ENCODE data around the gene TCF19.

DNA sequence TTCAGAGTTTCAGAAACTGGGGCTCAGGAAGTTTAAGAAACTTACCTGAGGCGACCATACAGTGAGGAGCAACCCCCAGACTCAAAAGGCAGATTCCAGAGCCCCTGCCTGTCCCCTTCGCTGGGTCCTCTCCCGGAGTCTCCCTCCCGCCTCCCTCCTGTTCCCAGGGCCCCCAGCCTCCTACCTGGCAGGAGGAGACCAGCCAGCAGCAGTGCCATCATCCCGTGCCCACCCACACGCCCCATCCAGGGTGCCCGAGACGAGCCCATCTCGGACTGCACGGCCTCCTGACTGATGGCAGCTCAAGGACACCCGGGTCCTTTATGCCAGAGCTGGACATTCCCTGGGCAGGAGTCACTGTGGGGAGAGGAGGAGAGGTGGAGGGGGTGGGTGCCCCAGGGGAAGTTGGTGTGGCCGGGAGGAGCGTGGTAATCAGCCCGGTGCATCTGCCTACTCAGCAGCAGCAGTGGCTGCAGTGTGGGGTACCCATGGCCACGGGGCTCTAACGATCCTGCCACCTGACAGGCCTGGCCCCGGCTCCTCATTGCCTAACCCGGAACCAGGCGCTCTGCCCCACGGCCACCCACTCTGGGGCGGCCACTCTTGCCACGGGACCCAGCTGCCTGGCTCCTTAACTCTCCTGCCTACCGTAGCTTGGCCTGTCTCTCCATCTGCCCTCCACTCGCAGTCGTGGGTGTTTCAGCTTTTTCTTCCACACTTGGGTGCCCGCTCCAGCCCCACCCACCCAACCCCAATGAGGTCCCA is 38.1 kb upstream of the TCF19 start, which contains the start of gene CDSN:
- no peak for TF ChIP-seq EZH2phosphoT487 (IDR thresholded peaks at IDR 0.05; ENCODE audit: insufficient read depth, low read depth)
- no peak for TF ChIP-seq EZH2 (IDR thresholded peaks at IDR 0.05; ENCODE audit: insufficient read depth, poor library complexity, severe bottlenecking)
